ENCODE results near the gene HES1. TPM values are rescaled to one million over a fixed set of nuclear protein-coding genes. Genes with fewer than 3 reads are reported as not detected.
"Not testable (repeated sequence)": the region's sequence is repeated elsewhere in the genome, so short reads cannot be mapped to it uniquely, and the experiment has no call there.

Gene HES1
- 5.5 and 9.0 TPM in 2 replicates for total RNA-seq
- 8.0 TPM for polyA plus RNA-seq (2012)

DNA sequence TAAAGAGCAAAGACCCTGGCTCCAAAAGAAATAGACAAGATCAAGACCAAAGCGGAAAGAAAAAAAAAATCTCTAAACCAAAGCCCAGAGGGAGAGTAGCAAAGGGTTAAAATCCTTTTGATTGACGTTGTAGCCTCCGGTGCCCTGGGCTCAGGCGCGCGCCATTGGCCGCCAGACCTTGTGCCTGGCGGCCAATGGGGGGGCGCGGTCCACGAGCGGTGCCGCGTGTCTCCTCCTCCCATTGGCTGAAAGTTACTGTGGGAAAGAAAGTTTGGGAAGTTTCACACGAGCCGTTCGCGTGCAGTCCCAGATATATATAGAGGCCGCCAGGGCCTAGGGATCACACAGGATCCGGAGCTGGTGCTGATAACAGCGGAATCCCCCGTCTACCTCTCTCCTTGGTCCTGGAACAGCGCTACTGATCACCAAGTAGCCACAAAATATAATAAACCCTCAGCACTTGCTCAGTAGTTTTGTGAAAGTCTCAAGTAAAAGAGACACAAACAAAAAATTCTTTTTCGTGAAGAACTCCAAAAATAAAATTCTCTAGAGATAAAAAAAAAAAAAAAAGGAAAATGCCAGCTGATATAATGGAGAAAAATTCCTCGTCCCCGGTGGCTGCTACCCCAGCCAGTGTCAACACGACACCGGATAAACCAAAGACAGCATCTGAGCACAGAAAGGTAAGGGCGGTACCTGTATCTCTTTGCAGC lies at the start of gene HES1:
TSS of gene HES1 (plus strand) at position 343 of the 713 bp plus-strand sequence. CDS start at position 576, 233 bp downstream.
- DNase-seq (ENCODE audit: low read depth) = peak; percentile 96

GRCh38 chr3:194086388-194087075 lies 49.4 kb upstream of the HES1 start:
- no peak for DNase-seq (ENCODE audit: low read depth)

GRCh38 chr3:194087280-194087679 lies 48.7 kb upstream of the HES1 start:
- no peak for DNase-seq (ENCODE audit: low read depth)

DNA sequence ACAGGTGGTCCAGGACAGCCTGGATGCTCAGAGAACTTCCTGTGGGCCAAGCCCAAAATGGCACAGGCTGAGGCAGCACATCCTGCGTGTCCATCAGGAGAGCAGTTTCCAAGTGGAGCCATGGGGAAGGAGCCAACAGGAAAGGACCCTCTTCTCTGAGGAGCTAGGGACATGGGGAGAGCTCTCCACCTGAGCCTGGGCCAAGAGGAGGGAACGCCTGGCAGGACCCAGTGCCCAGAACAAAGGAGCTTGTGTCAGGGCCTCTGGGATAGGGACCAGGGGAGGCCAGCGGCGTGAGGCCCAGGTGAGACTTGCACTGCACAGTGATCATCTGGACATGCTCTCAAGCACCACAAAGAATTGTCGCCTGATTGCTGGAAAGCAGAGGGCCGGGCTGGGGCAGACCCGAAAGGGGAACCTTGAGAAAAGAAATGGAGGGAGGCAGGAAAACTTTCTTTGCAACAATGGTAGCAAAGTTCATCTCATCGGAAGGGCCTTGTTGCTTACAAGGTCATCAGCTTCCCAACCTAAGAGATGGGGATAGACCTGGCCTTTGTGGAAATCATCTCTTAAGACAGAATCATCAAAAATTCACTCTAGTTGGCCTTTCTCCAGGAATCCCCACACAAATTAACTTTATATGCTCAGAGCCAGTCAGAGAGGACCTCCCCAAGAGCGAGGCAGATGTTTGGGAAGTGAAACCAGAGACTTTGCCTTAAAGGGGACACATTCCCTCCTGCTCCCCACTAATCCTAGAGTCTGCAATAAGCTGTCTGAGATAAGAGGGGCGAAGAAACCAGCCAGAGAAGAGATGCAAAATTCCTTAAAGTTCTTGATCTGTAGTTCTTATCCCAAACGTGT lies 47.7 kb upstream of the HES1 start:
- DNase-seq (ENCODE audit: low read depth) = no peak

- DNase-seq (ENCODE audit: low read depth) = peak; percentile 82
Measured at GRCh38 chr3:194089357-194090177, 46.4 kb upstream of the HES1 start.

DNA sequence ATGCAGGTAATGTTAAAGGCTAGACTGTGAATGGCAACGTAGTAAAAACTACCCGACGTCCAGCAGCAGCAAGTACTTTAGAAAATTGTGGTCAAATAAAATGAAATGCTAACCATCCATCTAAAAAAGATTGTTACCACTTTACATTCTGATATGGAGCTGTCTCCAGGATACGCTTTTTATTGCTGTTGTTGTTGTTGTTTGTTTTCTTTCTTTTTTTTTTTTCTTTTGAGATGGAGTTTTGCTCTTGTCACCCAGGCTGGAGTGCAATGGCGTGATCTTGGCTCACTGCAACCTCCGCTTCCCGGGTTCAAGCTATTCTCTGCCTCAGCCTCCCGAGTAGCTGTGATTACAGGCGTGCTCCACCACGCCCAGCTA lies 45.8 kb upstream of the HES1 start:
- not testable (repeated sequence) for DNase-seq (ENCODE audit: low read depth)

GRCh38 chr3:194090716-194091115 lies 45.2 kb upstream of the HES1 start:
- DNase-seq (ENCODE audit: low read depth) = no peak

DNA sequence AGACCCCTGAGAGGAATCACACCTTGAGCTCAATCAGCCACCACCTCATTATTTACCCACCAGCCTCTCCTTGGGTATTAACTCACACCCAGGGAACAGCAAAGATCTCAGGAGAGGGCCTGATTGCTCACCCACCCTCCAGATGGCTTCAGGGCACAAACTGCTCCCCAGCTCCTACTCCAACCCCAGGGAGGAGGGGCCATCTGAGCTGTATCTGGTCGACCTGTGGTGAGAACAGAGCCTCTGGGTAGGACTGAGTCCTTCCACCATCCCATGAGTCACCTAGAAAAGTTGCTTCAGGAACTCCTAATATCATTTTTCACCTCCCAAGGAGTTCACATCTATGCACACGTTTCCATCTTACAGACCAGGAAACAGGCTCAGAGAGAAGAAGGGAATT lies 44.8 kb upstream of the HES1 start:
- no peak for DNase-seq (ENCODE audit: low read depth)

GRCh38 chr3:194091897-194092296 lies 44.1 kb upstream of the HES1 start:
- not testable (repeated sequence) for DNase-seq (ENCODE audit: low read depth)

DNA sequence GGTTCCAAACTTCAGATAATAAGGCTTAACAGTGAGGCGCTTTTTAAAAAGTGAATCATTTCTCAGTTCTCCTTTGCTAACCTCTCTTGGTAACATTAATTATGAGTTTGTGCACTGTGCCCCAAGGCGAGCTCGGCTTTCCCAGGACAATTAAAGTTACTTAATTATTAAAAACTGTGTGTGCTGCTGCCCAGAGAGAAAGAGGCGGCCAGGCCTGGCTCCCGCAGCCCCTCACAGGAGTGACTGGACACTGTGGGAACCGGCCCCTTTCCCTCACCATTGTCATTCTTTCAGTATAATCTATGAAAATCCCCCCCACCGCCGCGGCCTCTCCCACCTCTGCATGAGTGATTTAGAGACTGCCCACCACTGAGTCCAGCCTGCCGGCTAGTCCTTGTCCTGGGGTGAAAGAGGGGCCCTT lies 43.1 kb upstream of the HES1 start:
- no peak for DNase-seq (ENCODE audit: low read depth)

DNA sequence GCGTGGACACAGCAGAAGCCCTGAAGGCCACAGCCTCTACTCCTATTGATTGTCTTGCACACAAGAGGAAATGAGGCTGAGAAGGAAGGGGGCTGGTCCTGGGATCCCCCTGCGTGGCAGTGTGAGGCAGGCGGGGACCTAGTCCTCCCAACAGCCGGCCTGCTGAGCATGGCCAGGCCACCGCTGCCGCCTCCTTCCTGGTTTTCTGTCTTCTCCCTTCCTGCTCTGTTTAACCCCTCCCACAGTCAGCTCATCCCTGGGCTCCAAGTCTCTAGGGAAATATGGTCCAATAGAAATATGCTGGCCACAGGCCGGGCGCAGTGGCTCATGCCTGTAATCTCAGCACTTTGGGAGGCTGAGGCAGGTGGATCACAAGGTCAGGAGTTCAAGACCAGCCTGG lies 42.1 kb upstream of the HES1 start:
- DNase-seq (ENCODE audit: low read depth) = no peak

DNA sequence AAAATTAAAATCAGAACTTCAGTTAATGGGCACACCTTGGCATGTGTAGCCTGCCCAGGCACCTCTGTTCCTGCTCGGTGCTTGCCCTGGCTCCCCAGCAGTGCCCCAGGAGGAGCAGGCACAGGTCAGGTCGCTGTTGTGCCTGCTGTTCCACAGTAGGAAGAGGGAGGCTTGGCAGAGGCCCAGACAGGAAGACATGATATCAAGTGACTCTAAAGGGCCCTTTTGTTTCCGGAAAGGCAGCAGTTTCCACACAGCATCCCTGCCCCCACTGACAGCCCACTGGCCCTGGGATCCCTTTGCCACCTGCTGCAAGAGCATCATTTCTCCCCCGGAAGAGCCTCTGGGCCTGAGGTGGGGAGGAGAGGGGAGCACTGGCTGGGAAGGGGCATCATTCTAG lies 40.5 kb upstream of the HES1 start:
- no peak for DNase-seq (ENCODE audit: low read depth)

DNA sequence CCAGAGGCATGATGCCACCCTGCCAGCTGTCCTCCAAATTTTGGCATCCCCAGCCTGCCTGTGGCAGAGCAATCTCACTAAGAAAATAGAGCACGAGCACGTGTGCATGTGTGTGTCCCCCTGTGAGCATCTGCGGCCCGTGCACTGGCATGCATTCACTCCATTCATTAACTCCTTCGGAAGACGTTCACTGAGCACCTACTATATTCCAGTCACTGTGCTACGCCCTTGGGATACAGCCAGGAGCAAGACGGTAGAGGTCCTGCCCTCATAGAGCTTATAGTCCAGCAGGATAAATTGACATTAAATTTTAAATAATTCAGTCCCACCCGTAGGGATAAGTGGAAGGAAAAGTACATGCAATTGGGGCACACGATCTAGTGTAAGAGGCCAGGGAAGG lies 40.0 kb upstream of the HES1 start:
- DNase-seq (ENCODE audit: low read depth) = no peak

DNA sequence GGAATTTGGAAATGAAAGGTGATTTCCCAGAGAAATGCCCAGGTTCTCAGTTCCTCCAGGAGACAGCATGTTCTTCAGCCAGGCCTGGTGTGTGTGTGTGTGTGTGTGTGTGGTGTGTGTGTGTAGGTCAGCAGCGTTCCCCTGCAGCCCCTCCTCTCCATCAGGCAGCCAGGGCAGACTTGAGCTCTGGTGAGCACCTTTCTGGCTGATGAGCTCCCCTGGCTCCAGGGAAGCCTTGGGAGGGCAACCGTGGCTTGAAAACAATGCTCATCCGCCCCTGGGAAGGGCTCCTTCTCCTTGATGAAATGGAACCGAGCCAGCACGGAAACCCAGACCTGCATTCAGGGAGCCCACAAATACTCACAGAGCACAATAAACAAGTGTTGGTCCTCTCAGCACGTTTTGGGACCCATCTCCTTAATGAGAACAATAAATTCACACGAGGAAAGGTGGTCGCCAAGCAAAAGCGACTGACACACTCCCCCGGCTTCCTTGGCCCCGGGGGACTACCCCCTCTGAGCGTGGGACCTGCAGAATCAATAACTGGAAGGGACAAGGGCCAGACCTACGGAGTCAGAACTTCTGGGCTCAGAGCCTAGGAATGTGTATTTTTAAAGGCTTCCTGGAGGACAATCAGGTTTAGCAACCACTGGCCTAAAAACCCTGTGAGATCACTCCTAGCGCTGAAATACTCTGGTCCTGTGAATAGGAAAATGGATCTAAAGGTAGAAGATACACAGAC lies 38.6 kb upstream of the HES1 start:
- no peak for DNase-seq (ENCODE audit: low read depth)

- peak; percentile 94 for DNase-seq (ENCODE audit: low read depth)
Measured at GRCh38 chr3:194098081-194098842, 37.7 kb upstream of the HES1 start.

GRCh38 chr3:194098843-194099183 lies 37.1 kb upstream of the HES1 start:
- no peak for DNase-seq (ENCODE audit: low read depth)

DNA sequence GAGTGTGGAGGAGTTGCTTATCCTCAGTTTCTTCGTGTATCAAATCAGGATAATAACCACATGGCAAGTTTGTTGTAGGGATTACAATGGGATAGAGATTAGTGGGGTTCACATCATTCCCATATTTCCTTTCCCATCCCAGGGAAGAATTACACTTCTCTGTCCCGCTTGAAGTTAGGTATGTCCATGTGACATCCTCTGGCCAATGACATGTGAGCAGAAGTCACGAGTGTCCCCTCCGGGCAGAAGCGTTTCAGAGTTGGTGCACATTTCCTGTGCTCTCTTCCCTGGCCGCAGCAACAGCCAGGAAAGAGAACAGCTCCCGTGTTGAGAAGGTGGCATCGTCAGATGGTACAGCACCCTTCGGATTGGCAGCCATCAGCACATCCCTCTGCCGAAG lies 36.7 kb upstream of the HES1 start:
- DNase-seq (ENCODE audit: low read depth) = no peak

DNA sequence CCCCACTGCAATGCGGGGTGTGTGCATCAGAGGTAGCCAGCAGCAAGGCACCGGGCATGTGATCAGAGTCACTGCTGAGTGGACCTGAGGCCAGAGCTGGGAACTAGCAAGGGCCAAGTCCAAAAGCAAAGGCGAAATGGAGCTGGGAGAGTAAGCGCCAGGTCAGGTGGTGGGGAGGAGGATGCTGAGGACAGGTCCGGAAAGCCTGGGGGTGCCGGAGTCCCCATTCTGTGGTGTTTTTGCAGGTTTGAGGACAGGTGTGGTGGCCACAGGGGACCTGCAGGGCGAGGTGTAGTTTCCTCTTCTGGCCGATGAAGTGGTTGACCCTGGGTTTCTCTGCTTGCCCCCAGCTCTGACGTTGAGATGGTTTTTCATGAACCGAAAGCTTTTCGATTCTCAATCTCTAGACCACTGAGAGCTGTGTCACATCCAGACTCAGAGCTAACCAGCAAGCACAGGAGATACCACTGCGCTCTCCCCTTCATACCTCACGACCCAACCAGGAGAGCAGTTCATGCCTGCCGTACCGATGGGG lies 35.0 kb upstream of the HES1 start:
- no peak for DNase-seq (ENCODE audit: low read depth)

Measured in myocyte (in vitro differentiated cells).